ENCODE data around the gene AMOTL2. TPM values are rescaled to one million over a fixed set of nuclear protein-coding genes. Genes with fewer than 3 reads are reported as not detected.

AMOTL2 gene
- polyA plus RNA-seq, 1 donor (not counting 4 experiments of a cell fraction or from before 2014, with no cell fraction given) = 39.8 TPM

DNA sequence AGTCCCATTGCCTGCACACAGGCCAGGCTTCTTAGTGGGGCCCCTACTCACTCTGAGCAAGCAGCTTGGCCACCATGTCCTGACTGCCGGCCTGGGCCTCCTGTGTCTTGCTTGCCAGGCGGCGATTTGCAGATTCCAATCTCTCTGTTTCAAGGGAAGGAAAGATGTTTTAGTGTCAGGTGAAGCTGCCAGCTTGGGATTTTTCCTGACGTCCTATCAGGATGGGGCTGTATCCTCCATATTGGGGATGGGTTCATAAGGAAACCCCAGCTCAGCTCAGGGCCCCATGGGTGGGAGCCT lies 8.5 kb downstream of the AMOTL2 start:
- Histone ChIP-seq H3K4me2 (ENCODE audit: control insufficient read depth, extremely low read depth, insufficient read depth, low read depth, low read length) (no peak overlapping the region), H3K9me3 (ENCODE audit: control insufficient read depth, low read depth, low read length) (no peaks in the 10 kb centered on the region), H3K27me3 (ENCODE audit: control insufficient read depth, extremely low read depth, insufficient read depth, low read length) (no peaks in the 10 kb centered on the region), H3K4me3 (ENCODE audit: control insufficient read depth in 2 of 3, extremely low read depth in 1 of 3, insufficient read depth in 2 of 3, low read depth in 1 of 3, low read length in 3 of 3) (peak overlapping the region in 1 of 3 experiments; percentile 13), H3K4me1 (ENCODE audit: control insufficient read depth, extremely low read depth, insufficient read depth, low read length) (peaks cover 85% of the 10 kb centered on the region), H3K79me2 (ENCODE audit: control insufficient read depth, insufficient read depth, low read length) (peaks cover 71% of the 10 kb centered on the region), H4K20me1 (ENCODE audit: control insufficient read depth, extremely low read depth, insufficient read depth, low read length) (peaks cover 21% of the 10 kb centered on the region), H3K9ac (ENCODE audit: control insufficient read depth, extremely low read depth, insufficient read depth, low read length) (no peak overlapping the region), H2AFZ (ENCODE audit: control insufficient read depth, low read length) (no peak overlapping the region), H3K9me1 (ENCODE audit: control insufficient read depth, extremely low read depth, insufficient read depth, low read length) (no peaks in the 10 kb centered on the region), H3K27ac (ENCODE audit: control insufficient read depth, insufficient read depth, low read length) (no peak overlapping the region), H3K36me3 (ENCODE audit: control insufficient read depth in 2 of 2, extremely low read depth in 1 of 2, insufficient read depth in 2 of 2, low read length in 2 of 2) (peaks cover 78 to 90% of the 10 kb centered on the region in 2 experiments)
- DNase-seq (ENCODE audit: low read depth, low spot score) (no peak), FAIRE-seq (no peak)
- TF ChIP-seq CTCF (optimal IDR thresholded peaks at IDR 0.05 in 1 of 3, IDR thresholded peaks at IDR 0.05 in 1 of 3, conservative IDR thresholded peaks at IDR 0.05 in 1 of 3; ENCODE audit: extremely low read depth in 1 of 3, insufficient read depth in 2 of 3, low read length in 3 of 3) (no peak), EZH2 (IDR thresholded peaks at IDR 0.05; ENCODE audit: low read length) (no peak)
- dilution Hi-C loops (cut with MboI; ENCODE audit: extremely low pct_ligation_motif_present, low sequenced_read_pairs) = no loop called here

DNA sequence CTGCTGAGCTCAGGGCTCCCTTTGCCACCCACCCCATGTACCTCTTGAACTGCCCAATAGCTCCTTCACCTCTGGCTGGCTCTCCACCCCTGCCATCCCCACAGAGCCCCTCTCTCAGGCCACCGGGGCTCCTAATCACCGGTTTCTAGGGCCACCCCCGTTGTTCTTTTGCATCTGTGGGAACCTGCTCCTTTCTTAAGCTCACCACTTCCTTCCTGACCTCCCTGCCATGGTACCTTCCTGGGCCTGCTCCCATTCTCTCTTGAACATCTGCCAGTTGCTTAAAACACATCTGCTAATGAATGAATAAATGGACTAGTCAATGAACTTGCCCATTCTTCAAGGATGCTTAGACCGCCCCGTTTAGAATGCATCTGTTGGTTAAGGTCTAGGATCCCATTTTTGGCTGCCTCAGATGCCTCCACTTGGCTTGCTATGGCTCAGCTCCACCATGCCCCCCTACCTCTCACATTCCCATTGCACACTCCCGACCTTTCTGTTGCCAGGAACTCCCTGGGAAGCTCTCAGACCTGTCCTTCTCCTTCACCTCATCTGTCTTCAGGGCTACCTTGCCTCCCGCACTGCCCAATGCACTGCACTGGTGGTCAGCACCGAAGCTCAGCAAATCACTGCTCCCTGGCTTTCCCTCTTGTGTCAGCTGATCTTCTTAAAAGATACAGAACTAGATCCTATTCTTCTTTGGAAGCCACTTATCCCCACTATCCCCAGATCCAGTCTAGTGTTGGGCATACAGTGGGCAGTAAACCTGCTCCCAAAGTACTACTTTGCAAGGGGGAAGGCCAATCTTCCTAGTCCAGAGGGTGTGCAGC lies 9.1 kb downstream of the AMOTL2 start:
- dilution Hi-C loops (cut with MboI; ENCODE audit: extremely low pct_ligation_motif_present, low sequenced_read_pairs) = no loop called here
- Histone ChIP-seq H3K79me2 (ENCODE audit: control insufficient read depth, insufficient read depth, low read length) (peaks cover 67% of the 10 kb centered on the region), H3K9me1 (ENCODE audit: control insufficient read depth, extremely low read depth, insufficient read depth, low read length) (no peaks in the 10 kb centered on the region), H3K4me3 (ENCODE audit: control insufficient read depth in 2 of 3, extremely low read depth in 1 of 3, insufficient read depth in 2 of 3, low read depth in 1 of 3, low read length in 3 of 3) (no peak overlapping the region), H3K4me1 (ENCODE audit: control insufficient read depth, extremely low read depth, insufficient read depth, low read length) (peaks cover 81% of the 10 kb centered on the region), H3K4me2 (ENCODE audit: control insufficient read depth, extremely low read depth, insufficient read depth, low read depth, low read length) (peak overlapping the region; percentile 59), H3K27me3 (ENCODE audit: control insufficient read depth, extremely low read depth, insufficient read depth, low read length) (no peaks in the 10 kb centered on the region), H3K27ac (ENCODE audit: control insufficient read depth, insufficient read depth, low read length) (no peak overlapping the region), H3K36me3 (ENCODE audit: control insufficient read depth in 2 of 2, extremely low read depth in 1 of 2, insufficient read depth in 2 of 2, low read length in 2 of 2) (peaks cover 76 to 87% of the 10 kb centered on the region in 2 experiments), H3K9me3 (ENCODE audit: control insufficient read depth, low read depth, low read length) (no peaks in the 10 kb centered on the region), H2AFZ (ENCODE audit: control insufficient read depth, low read length) (no peak overlapping the region), H3K9ac (ENCODE audit: control insufficient read depth, extremely low read depth, insufficient read depth, low read length) (no peak overlapping the region), H4K20me1 (ENCODE audit: control insufficient read depth, extremely low read depth, insufficient read depth, low read length) (peaks cover 16% of the 10 kb centered on the region)
- no peak for DNase-seq (ENCODE audit: low read depth, low spot score)
- no peak for TF ChIP-seq CTCF (optimal IDR thresholded peaks at IDR 0.05 in 1 of 3, IDR thresholded peaks at IDR 0.05 in 1 of 3, conservative IDR thresholded peaks at IDR 0.05 in 1 of 3; ENCODE audit: extremely low read depth in 1 of 3, insufficient read depth in 2 of 3, low read length in 3 of 3)
- no peak for TF ChIP-seq EZH2 (IDR thresholded peaks at IDR 0.05; ENCODE audit: low read length)
- peak; percentile 71 for FAIRE-seq

Data from keratinocyte (primary cell).